Hepatocyte (in vitro differentiated cells): ENCODE data around the gene CRHR2. TPM values are rescaled to one million over a fixed set of nuclear protein-coding genes. Genes with fewer than 3 reads are reported as not detected.

Source experiments
- DNase-seq: peaks from one replicate; pipeline ENCODE4 v3.0.0-alpha.2; 2016; ENCODE audit warnings: low spot score
- H2AFZ ChIP-seq: fragments of 200-600 bp; sonication (generic); 2 replicates; pipeline ENCODE4 v1.6.0; 2016; ENCODE audit warnings: antibody characterized with exemption, mild to moderate bottlenecking
- H3K27ac ChIP-seq: fragments of 200-600 bp; sonication (generic); 2 replicates; pipeline ENCODE4 v1.5.1; 2016; ENCODE audit warnings: mild to moderate bottlenecking
- H3K27me3 ChIP-seq: fragments of 200-600 bp; sonication (generic); 2 replicates; pipeline ENCODE4 v1.6.1; 2016
- H3K36me3 ChIP-seq: fragments of 200-600 bp; sonication (generic); replicated peaks from 2 replicates; pipeline ENCODE4 v1.5.1; 2016; ENCODE audit warnings: low read depth; ENCODE audit not compliant: insufficient read depth
- H3K4me1 ChIP-seq: fragments of 200-600 bp; sonication (generic); 2 replicates; pipeline ENCODE4 v1.5.1; 2016; ENCODE audit warnings: mild to moderate bottlenecking, moderate library complexity; ENCODE audit not compliant: insufficient read depth
- H3K4me2 ChIP-seq: fragments of 200-600 bp; sonication (generic); 2 replicates; pipeline ENCODE4 v1.6.0; 2016
- H3K4me3 ChIP-seq: fragments of 200-600 bp; sonication (generic); 2 replicates; pipeline ENCODE4 v1.5.1; 2016; ENCODE audit warnings: mild to moderate bottlenecking
- H3K79me2 ChIP-seq: fragments of 200-600 bp; sonication (generic); 2 replicates; pipeline ENCODE4 v1.6.0; 2017; ENCODE audit warnings: mild to moderate bottlenecking
- H3K9me2 ChIP-seq: fragments of 200-600 bp; sonication (generic); replicated peaks from 2 replicates; pipeline ENCODE4 v1.6.0; 2017; ENCODE audit warnings: mild to moderate bottlenecking; ENCODE audit not compliant: insufficient read depth
- H3K9me3 ChIP-seq: fragments of 200-600 bp; sonication (generic); 2 replicates; pipeline ENCODE4 v1.5.1; 2016; ENCODE audit warnings: low read depth, mild to moderate bottlenecking
- H4K20me1 ChIP-seq: fragments of 200-600 bp; sonication (generic); 2 replicates; pipeline ENCODE4 v1.6.0; 2016; ENCODE audit warnings: mild to moderate bottlenecking; ENCODE audit not compliant: insufficient read depth, poor library complexity, severe bottlenecking
- CTCF ChIP-seq: fragments of 200-600 bp; sonication (generic); IDR thresholded peaks from 2 replicates; pipeline ENCODE4 v1.5.1; 2016; ENCODE audit warnings: antibody characterized with exemption, mild to moderate bottlenecking; ENCODE audit not compliant: poor library complexity
- EZH2 ChIP-seq: fragments of 200-600 bp; sonication (generic); IDR thresholded peaks from 2 replicates; pipeline ENCODE4 v1.6.1; 2016; ENCODE audit warnings: antibody characterized with exemption, mild to moderate bottlenecking, borderline replicate concordance
- EZH2phosphoT487 ChIP-seq: fragments of 200-600 bp; sonication (generic); IDR thresholded peaks from one replicate; pipeline ENCODE4 v1.6.1; 2018; ENCODE audit warnings: antibody characterized with exemption, mild to moderate bottlenecking, low read depth, moderate library complexity; ENCODE audit not compliant: unreplicated experiment, severe bottlenecking
- WGBS: methylation state at CpG from one replicate; pipeline ENCODE4 v1.1.6; 2016; ENCODE audit warnings: low lambda C conversion rate; ENCODE audit errors: missing lambda C conversion rate; 5-methylcytosine and 5-hydroxymethylcytosine counted together
- polyA plus RNA-seq: library from polyadenylated mRNA; unstranded; fragments of >200 nt; fragmentation: Nextera tagmentation; extraction: Ambion mirVana; gene quantifications from 2 replicates; pipeline ENCODE4 v1.2.1, GENCODE V29; 2016
- total RNA-seq: library from RNA; depleted of rRNA; stranded (reverse); fragments of >200 nt; gene quantifications from 2 replicates; pipeline ENCODE4 v1.2.3, GENCODE V29; 2014

The CRHR2 gene
- total and polyA plus RNA-seq, 2 experiments from 2014 or later: 0.21 TPM; not detected in 1

- Histone ChIP-seq H3K36me3 (no peaks in the 10 kb centered on the region), H4K20me1 (no peaks in the 10 kb centered on the region), H3K4me2 (no peak overlapping the region), H3K79me2 (no peaks in the 10 kb centered on the region), H3K27ac (no peak overlapping the region), H2AFZ (no peak overlapping the region), H3K4me1 (no peaks in the 10 kb centered on the region), H3K4me3 (no peak overlapping the region), H3K9me2 (no peaks in the 10 kb centered on the region), H3K9me3 (no peaks in the 10 kb centered on the region), H3K27me3 (no peaks in the 10 kb centered on the region)
- WGBS: 87% methylated on average over 2 of the region's 2 CpGs
- no peak for DNase-seq
- TF ChIP-seq CTCF: no peak
- no peak for TF ChIP-seq EZH2
- TF ChIP-seq EZH2phosphoT487: no peak
Observed at GRCh38 chr7:30664184-30664885, 17.9 kb downstream of the CRHR2 start.

- H4K20me1 ChIP-seq: no peaks in the 10 kb centered on the region
- 87% methylated on average over 4 of the region's 4 CpGs for WGBS
- H3K4me2 ChIP-seq: no peak overlapping the region
- H3K27me3 ChIP-seq: no peaks in the 10 kb centered on the region
- no peak overlapping the region for H2AFZ ChIP-seq
- H3K27ac ChIP-seq: no peak overlapping the region
- H3K9me2 ChIP-seq: no peaks in the 10 kb centered on the region
- DNase-seq: no peak
- no peaks in the 10 kb centered on the region for H3K79me2 ChIP-seq
- no peaks in the 10 kb centered on the region for H3K4me1 ChIP-seq
- no peak overlapping the region for H3K4me3 ChIP-seq
- no peaks in the 10 kb centered on the region for H3K9me3 ChIP-seq
- TF ChIP-seq CTCF (no peak), EZH2phosphoT487 (no peak), EZH2 (no peak)
- no peaks in the 10 kb centered on the region for H3K36me3 ChIP-seq
Observed at GRCh38 chr7:30663414-30663813, 18.8 kb downstream of the CRHR2 start.

GRCh38 chr7:30662431-30662939 lies 19.8 kb downstream of the CRHR2 start:
- Histone ChIP-seq H2AFZ (no peak overlapping the region), H3K9me2 (no peaks in the 10 kb centered on the region), H3K9me3 (no peaks in the 10 kb centered on the region), H3K36me3 (no peaks in the 10 kb centered on the region), H3K79me2 (no peaks in the 10 kb centered on the region), H3K4me1 (no peaks in the 10 kb centered on the region), H3K4me3 (no peak overlapping the region), H3K27ac (no peak overlapping the region), H3K4me2 (no peak overlapping the region), H4K20me1 (no peaks in the 10 kb centered on the region), H3K27me3 (no peaks in the 10 kb centered on the region)
- DNase-seq: no peak
- 94% methylated on average over 9 of the region's 9 CpGs for WGBS
- TF ChIP-seq EZH2: no peak
- TF ChIP-seq CTCF: no peak
- no peak for TF ChIP-seq EZH2phosphoT487
